HG03139 (cell line): ENCODE data around the gene SHROOM1.

Experiments used
- ATAC-seq: cut with Tn5 transposase; IDR thresholded peaks from one replicate; pipeline ENCODE4 v1.9.1; 2021; ENCODE audit not compliant: unreplicated experiment

SHROOM1 gene

GRCh38 chr5:132778856-132779255 lies 51.6 kb downstream of the SHROOM1 start:
- ATAC-seq = no peak

GRCh38 chr5:132778129-132778528 lies 52.3 kb downstream of the SHROOM1 start:
- ATAC-seq = no peak

- peak; percentile 44 for ATAC-seq
Observed at GRCh38 chr5:132777209-132778069, 53.0 kb downstream of the SHROOM1 start, which contains the start of gene SEPTIN8. Gene SEPTIN8, minus strand, starts transcription at chr5:132777239. Its CDS starts 102 bp downstream, at chr5:132777137.

DNA sequence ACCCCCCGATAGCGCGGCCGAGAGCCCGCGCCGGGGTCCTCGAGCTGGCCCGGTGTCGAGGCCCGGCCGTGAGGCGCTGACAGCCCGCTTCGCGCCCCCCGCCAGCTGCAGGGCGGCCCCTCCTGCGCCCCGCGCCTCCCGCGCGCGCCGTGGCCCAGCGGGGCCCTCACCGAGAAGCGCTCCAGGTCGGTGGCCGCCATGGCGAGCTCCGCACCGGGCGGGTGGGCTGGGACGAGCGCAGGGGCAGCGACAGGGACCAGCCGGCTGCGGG lies 53.6 kb downstream of the SHROOM1 start:
- no peak for ATAC-seq

DNA sequence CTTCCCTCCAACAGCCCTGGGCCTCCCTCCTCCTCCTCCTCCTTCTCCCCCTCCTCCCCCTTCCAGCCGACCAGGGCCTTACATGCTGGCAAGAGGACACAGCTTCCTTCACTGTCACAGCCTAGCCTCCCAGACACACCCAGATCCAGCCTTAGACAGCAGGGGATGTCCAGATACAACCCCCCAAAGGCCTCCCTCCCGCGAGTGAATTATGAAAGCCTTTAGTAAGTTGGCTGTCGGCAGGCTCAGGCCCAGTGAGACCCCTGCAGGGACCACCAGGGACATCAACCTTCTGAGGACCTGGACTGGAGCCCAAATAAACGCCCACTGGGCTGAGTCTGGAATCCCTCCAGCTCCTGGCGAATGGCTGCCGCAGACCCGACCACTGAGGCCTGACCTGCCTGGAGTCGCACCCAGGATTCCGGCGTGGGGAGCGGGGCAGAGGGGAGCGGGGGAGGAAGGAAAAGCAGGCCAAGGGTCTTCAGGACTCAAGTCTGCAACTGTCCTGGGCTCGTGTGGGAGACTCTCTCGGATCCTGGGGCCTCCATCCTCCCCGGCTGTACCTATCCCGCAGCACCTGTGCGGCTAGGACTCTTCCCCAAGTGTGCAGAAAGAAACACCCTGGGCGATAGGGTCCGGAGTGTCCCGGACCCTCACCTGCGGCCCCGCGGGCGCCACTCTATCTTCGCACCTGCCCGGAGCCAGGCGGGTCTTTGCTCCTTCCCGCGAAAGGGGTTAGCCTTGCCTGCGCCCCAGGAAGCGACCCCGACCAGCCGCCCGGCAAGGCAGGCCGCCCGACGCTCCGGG lies 54.1 kb downstream of the SHROOM1 start:
- ATAC-seq = peak; percentile 12

- no peak for ATAC-seq
Observed at GRCh38 chr5:132775476-132775961, 54.9 kb downstream of the SHROOM1 start.

GRCh38 chr5:132774896-132775295 lies 55.6 kb downstream of the SHROOM1 start:
- no peak for ATAC-seq

DNA sequence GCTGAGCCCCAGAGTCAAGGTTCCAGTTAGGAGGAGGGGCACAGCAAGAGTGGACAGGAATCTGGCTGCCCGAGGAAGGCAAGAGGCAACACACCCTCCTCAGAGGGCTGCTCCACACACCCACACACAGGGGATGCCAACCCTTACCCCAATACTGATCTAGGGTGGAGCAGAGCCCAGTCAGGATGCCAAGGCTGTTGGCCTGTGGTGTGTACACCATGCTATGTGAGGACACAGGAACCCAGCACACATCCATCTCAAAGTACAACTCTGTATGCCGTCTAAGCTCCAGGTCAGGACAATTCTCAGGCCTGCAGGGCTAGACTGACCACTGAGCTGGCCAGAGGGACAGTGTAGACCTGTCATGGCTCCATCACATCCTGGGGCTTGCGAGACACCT lies 56.0 kb downstream of the SHROOM1 start:
- no peak for ATAC-seq

DNA sequence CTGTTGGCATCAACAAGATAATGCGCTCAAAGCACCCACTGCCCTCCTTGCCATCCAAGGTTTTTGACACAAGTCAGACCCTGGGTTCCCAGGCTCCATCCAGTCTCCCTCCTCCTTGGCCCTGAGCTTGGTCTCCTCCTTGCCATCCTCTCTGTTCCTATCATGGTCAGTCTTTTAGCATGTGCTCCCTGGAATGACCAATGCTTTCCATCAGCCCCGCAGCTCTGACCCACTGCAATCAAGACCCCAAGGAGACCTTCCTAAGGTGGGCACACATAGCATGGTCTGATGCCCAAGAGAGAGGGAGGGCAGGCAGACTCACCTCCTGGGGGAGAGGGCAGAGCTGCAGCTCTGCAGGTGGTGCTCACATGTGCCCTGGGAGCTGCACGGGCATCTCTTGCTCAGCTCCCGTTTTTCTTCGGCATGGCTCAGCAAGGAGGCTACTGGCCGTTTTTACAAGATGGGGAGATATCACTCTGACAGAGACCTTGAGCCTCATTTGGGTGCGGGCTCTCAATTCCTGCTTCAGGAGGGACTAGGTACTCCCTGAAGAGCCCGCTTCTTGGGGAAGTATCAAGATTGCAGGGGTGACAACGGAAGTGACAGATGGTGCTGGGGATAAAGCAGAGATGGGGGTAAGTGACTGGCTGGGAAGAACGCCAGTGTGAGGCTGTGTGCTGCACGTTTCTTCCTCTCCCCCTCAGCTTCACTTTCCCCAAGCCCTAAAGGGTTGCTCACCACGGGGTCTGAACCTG lies 56.7 kb downstream of the SHROOM1 start:
- ATAC-seq = no peak

DNA sequence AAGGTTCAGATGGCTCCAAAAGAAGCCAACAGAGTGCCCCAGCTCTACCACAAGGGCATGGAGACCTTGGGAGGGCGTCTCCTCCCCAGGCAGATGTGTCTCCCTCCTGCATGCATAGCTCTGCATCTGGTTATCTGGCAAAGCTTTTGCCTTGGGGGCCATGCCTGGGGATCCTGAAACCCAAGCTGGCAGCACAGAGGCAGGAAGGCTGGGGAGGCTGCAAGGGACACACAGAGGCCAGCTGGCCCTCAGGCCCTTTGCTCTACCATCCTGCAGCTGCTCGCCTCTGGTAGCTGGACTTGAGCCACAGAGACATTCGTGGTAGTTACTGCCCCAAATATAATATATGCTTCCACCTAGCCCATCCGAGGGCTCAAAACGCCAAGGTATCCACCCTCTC lies 57.3 kb downstream of the SHROOM1 start:
- ATAC-seq = no peak

- no peak for ATAC-seq
Observed at GRCh38 chr5:132772291-132773070, 58.0 kb downstream of the SHROOM1 start.
